HepG2 (cell line): Measurements from ENCODE around the gene DUS3L. TPM values are rescaled to one million over a fixed set of nuclear protein-coding genes. Genes with fewer than 3 reads are reported as not detected.

Source experiments
- CAMTA2 ChIP-seq: sonication (generic); formaldehyde crosslinking; IDR thresholded peaks from 2 replicates; pipeline ENCODE4 v1.4.0; 2020; ENCODE audit warnings: mild to moderate bottlenecking, missing genetic modification reagents, borderline replicate concordance
- EZH2 ChIP-seq: conservative IDR thresholded peaks from 2 replicates; pipeline ENCODE4 v1.6.1; 2012; ENCODE audit warnings: mild to moderate bottlenecking, low read depth, low read length, moderate library complexity
- JDP2 ChIP-seq: sonication (generic); formaldehyde crosslinking; IDR thresholded peaks from 2 replicates; pipeline ENCODE4 v1.8.1; 2022; ENCODE audit warnings: missing genetic modification reagents, borderline replicate concordance
- SALL1 ChIP-seq: sonication (generic); formaldehyde crosslinking; IDR thresholded peaks from 2 replicates; pipeline ENCODE4 v1.8.0; 2022; ENCODE audit warnings: mild to moderate bottlenecking, missing genetic modification reagents
- SP4 ChIP-seq: sonication (generic); formaldehyde crosslinking; IDR thresholded peaks from 2 replicates; pipeline ENCODE4 v1.8.1; 2023; ENCODE audit warnings: mild to moderate bottlenecking, missing genetic modification reagents
- TOPORS ChIP-seq: sonication (generic); formaldehyde crosslinking; IDR thresholded peaks from 2 replicates; pipeline ENCODE4 v1.8.0; 2023; ENCODE audit warnings: mild to moderate bottlenecking, missing genetic modification reagents
- ZFP37 ChIP-seq: sonication (generic); formaldehyde crosslinking; IDR thresholded peaks from 2 replicates; pipeline ENCODE4 v1.4.0; 2020; ENCODE audit warnings: missing genetic modification reagents, borderline replicate concordance
- ZNF703 ChIP-seq: sonication (generic); formaldehyde crosslinking; IDR thresholded peaks from 2 replicates; pipeline ENCODE4 v1.5.1; 2020; ENCODE audit warnings: missing genetic modification reagents, mild to moderate bottlenecking, moderate library complexity, borderline replicate concordance
- ZNF724P ChIP-seq: sonication (generic); formaldehyde crosslinking; IDR thresholded peaks from 2 replicates; pipeline ENCODE4 v1.8.0; 2022; ENCODE audit warnings: missing genetic modification reagents, borderline replicate concordance
- ZNF747 ChIP-seq: sonication (generic); formaldehyde crosslinking; IDR thresholded peaks from 2 replicates; pipeline ENCODE4 v1.8.1; 2023; ENCODE audit warnings: missing genetic modification reagents, mild to moderate bottlenecking, borderline replicate concordance
- ZNF879 ChIP-seq: sonication (generic); formaldehyde crosslinking; IDR thresholded peaks from 2 replicates; pipeline ENCODE4 v1.8.1; 2023; ENCODE audit warnings: missing genetic modification reagents
- polyA plus RNA-seq, 8 experiments: library from polyadenylated mRNA; depleted of rRNA in 3 of 8; stranded (reverse) in 7 of 8; unstranded in 1 of 8; fragments of >200 nt; fragmentation: Illumina TruSeq in 4 of 8; extraction: Trizol in 4 of 8; gene quantifications; 2 replicates each; pipeline versions ENCODE4 v1.2.1 to v1.2.3, GENCODE V29; 2011 to 2016; ENCODE audit warnings: low read depth in 4 of 8, missing spikeins in 1 of 8, mixed read lengths in 1 of 8; ENCODE audit not compliant: insufficient read depth in 1 of 8
- total RNA-seq, 5 experiments: library from RNA; depleted of rRNA; stranded (reverse); fragments of >200 nt; fragmentation: Illumina TruSeq; extraction: Trizol; gene quantifications; 2 replicates each; pipeline ENCODE4 v1.2.3, GENCODE V29; 2016; ENCODE audit warnings: low read depth in 1 of 5
- TF ChIP-seq, protein P1 (sequence below): sonication (generic); formaldehyde crosslinking; IDR thresholded peaks from 2 replicates; pipeline ENCODE4 v1.4.0; 2020; ENCODE audit warnings: mild to moderate bottlenecking, low read depth, missing genetic modification reagents
- TF ChIP-seq, protein P2 (sequence below): sonication (generic); formaldehyde crosslinking; IDR thresholded peaks from 2 replicates; pipeline ENCODE4 v1.4.0; 2020; ENCODE audit warnings: mild to moderate bottlenecking, missing genetic modification reagents
- TF ChIP-seq, protein P3 (sequence below): sonication (generic); formaldehyde crosslinking; IDR thresholded peaks from 2 replicates; pipeline ENCODE4 v1.9.0; 2021; ENCODE audit warnings: missing genetic modification reagents, borderline replicate concordance
- TF ChIP-seq, protein P4 (sequence below): sonication (generic); formaldehyde crosslinking; IDR thresholded peaks from 2 replicates; pipeline ENCODE4 v1.4.0; 2020; ENCODE audit warnings: missing genetic modification reagents
- TF ChIP-seq, protein P5 (sequence below): sonication (generic); formaldehyde crosslinking; IDR thresholded peaks from 2 replicates; pipeline ENCODE4 v1.5.1; 2020; ENCODE audit warnings: mild to moderate bottlenecking, missing genetic modification reagents, moderate library complexity

The DUS3L gene
- total and polyA plus RNA-seq, 2 of the 13 experiments (the other 11 are each of a cell fraction or from before 2014, with no cell fraction given): 13.3 to 25.1 TPM

DNA sequence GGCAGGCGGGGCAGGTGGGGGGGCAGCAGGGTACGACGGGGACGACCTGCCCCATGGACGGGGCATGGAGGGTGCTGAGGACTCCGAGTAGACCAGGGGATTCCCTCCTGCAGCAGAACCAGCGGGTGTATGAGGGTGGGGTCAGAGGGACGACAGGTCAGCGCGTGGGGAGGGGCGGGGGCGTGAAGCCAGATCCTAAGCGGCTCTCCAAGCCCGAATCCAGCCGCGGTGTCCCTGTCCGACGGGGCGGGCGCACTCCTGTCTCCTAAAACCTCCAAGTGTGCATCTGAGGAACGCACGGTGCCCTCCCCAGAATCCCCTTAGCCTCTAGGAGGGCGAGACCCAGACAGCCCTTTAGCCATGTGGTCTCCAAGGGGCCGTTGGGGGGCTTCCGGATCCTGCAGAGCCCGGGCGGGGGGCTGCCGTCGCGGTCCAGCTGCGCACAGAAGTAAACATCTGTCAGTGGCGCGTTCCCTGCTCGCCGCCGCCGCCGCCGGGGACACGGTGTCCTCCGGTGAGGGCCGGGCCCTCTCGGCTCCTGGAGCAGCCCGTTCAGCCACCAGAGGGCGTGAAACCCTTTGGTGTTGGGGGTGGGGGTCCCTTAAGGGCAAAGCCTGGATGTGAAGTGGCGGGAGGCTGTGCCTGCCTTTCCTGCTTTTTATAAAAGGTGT, 14.6 kb upstream of the DUS3L start (continued):
- TF ChIP-seq, protein P1, sequence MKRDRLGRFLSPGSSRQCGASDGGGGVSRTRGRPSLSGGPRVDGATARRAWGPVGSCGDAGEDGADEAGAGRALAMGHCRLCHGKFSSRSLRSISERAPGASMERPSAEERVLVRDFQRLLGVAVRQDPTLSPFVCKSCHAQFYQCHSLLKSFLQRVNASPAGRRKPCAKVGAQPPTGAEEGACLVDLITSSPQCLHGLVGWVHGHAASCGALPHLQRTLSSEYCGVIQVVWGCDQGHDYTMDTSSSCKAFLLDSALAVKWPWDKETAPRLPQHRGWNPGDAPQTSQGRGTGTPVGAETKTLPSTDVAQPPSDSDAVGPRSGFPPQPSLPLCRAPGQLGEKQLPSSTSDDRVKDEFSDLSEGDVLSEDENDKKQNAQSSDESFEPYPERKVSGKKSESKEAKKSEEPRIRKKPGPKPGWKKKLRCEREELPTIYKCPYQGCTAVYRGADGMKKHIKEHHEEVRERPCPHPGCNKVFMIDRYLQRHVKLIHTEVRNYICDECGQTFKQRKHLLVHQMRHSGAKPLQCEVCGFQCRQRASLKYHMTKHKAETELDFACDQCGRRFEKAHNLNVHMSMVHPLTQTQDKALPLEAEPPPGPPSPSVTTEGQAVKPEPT (CRISPR knock-in tag): no peak
- TF ChIP-seq, protein P2, sequence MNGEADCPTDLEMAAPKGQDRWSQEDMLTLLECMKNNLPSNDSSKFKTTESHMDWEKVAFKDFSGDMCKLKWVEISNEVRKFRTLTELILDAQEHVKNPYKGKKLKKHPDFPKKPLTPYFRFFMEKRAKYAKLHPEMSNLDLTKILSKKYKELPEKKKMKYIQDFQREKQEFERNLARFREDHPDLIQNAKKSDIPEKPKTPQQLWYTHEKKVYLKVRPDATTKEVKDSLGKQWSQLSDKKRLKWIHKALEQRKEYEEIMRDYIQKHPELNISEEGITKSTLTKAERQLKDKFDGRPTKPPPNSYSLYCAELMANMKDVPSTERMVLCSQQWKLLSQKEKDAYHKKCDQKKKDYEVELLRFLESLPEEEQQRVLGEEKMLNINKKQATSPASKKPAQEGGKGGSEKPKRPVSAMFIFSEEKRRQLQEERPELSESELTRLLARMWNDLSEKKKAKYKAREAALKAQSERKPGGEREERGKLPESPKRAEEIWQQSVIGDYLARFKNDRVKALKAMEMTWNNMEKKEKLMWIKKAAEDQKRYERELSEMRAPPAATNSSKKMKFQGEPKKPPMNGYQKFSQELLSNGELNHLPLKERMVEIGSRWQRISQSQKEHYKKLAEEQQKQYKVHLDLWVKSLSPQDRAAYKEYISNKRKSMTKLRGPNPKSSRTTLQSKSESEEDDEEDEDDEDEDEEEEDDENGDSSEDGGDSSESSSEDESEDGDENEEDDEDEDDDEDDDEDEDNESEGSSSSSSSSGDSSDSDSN: peak; percentile 60; the same call in 1 of the 2 replicates
- TF ChIP-seq SALL1 (CRISPR knock-in tag) (peak; percentile 59; the same call in 1 of the 2 replicates), ZNF879 (CRISPR knock-in tag) (no peak), CAMTA2 (CRISPR knock-in tag) (0 out of 2 replicates have a peak, but pooled peaks have one; percentile 56), SP4 (peak; percentile 49; the same call in 1 of the 2 replicates), TOPORS (CRISPR knock-in tag) (no peak), ZNF724P (CRISPR knock-in tag) (no peak), EZH2 (no peak), ZNF747 (CRISPR knock-in tag) (peak; percentile 81), ZNF703 (CRISPR knock-in tag) (no peak), ZFP37 (CRISPR knock-in tag) (0 out of 2 replicates have a peak, but pooled peaks have one; percentile 20), JDP2 (CRISPR knock-in tag) (no peak)
- TF ChIP-seq, protein P3, sequence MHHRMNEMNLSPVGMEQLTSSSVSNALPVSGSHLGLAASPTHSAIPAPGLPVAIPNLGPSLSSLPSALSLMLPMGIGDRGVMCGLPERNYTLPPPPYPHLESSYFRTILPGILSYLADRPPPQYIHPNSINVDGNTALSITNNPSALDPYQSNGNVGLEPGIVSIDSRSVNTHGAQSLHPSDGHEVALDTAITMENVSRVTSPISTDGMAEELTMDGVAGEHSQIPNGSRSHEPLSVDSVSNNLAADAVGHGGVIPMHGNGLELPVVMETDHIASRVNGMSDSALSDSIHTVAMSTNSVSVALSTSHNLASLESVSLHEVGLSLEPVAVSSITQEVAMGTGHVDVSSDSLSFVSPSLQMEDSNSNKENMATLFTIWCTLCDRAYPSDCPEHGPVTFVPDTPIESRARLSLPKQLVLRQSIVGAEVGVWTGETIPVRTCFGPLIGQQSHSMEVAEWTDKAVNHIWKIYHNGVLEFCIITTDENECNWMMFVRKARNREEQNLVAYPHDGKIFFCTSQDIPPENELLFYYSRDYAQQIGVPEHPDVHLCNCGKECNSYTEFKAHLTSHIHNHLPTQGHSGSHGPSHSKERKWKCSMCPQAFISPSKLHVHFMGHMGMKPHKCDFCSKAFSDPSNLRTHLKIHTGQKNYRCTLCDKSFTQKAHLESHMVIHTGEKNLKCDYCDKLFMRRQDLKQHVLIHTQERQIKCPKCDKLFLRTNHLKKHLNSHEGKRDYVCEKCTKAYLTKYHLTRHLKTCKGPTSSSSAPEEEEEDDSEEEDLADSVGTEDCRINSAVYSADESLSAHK (CRISPR knock-in tag): no peak
- TF ChIP-seq, protein P4, sequence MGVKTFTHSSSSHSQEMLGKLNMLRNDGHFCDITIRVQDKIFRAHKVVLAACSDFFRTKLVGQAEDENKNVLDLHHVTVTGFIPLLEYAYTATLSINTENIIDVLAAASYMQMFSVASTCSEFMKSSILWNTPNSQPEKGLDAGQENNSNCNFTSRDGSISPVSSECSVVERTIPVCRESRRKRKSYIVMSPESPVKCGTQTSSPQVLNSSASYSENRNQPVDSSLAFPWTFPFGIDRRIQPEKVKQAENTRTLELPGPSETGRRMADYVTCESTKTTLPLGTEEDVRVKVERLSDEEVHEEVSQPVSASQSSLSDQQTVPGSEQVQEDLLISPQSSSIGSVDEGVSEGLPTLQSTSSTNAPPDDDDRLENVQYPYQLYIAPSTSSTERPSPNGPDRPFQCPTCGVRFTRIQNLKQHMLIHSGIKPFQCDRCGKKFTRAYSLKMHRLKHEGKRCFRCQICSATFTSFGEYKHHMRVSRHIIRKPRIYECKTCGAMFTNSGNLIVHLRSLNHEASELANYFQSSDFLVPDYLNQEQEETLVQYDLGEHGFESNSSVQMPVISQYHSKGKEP: no peak
- TF ChIP-seq, protein P5, sequence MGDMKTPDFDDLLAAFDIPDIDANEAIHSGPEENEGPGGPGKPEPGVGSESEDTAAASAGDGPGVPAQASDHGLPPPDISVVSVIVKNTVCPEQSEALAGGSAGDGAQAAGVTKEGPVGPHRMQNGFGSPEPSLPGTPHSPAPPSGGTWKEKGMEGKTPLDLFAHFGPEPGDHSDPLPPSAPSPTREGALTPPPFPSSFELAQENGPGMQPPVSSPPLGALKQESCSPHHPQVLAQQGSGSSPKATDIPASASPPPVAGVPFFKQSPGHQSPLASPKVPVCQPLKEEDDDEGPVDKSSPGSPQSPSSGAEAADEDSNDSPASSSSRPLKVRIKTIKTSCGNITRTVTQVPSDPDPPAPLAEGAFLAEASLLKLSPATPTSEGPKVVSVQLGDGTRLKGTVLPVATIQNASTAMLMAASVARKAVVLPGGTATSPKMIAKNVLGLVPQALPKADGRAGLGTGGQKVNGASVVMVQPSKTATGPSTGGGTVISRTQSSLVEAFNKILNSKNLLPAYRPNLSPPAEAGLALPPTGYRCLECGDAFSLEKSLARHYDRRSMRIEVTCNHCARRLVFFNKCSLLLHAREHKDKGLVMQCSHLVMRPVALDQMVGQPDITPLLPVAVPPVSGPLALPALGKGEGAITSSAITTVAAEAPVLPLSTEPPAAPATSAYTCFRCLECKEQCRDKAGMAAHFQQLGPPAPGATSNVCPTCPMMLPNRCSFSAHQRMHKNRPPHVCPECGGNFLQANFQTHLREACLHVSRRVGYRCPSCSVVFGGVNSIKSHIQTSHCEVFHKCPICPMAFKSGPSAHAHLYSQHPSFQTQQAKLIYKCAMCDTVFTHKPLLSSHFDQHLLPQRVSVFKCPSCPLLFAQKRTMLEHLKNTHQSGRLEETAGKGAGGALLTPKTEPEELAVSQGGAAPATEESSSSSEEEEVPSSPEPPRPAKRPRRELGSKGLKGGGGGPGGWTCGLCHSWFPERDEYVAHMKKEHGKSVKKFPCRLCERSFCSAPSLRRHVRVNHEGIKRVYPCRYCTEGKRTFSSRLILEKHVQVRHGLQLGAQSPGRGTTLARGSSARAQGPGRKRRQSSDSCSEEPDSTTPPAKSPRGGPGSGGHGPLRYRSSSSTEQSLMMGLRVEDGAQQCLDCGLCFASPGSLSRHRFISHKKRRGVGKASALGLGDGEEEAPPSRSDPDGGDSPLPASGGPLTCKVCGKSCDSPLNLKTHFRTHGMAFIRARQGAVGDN: peak; percentile 85
